CD4-positive, alpha-beta T cell treated with Interleukin-21 for 1 hour (primary cell): ENCODE data around the gene NADK.
"Not testable (repeated sequence)": the region's sequence is repeated elsewhere in the genome, so short reads cannot be mapped to it uniquely, and the experiment has no call there.

Experiments
- DNase-seq: peaks from one replicate; pipeline ENCODE4 v3.0.0-alpha.2; 2020

The NADK gene

GRCh38 chr1:1703796-1704195 lies 74.5 kb downstream of the NADK start:
- no peak for DNase-seq

- DNase-seq = not testable (repeated sequence)
Measured at GRCh38 chr1:1702506-1702905, 75.8 kb downstream of the NADK start.
